WTC11 (cell line): ENCODE measurements around the gene CROCC. TPM values are rescaled to one million over a fixed set of nuclear protein-coding genes. Genes with fewer than 3 reads are reported as not detected.

Experiments
- E2F1 ChIP-seq: sonication (generic); formaldehyde crosslinking; IDR thresholded peaks from 2 replicates; pipeline ENCODE4 v1.8.0; 2022; ENCODE audit warnings: mild to moderate bottlenecking, missing genetic modification reagents
- EMX1 ChIP-seq: fragments of 250-450 bp; sonication (Bioruptor Pico); IDR thresholded peaks from 2 replicates; pipeline ENCODE4 v1.8.0; 2021; ENCODE audit warnings: mild to moderate bottlenecking
- ETV6 ChIP-seq: sonication (generic); formaldehyde crosslinking; IDR thresholded peaks from 2 replicates; pipeline ENCODE4 v1.8.1; 2022; ENCODE audit warnings: mild to moderate bottlenecking, missing genetic modification reagents
- FOXK1 ChIP-seq: sonication (generic); formaldehyde crosslinking; IDR thresholded peaks from 2 replicates; pipeline ENCODE4 v1.8.0; 2022; ENCODE audit warnings: mild to moderate bottlenecking, moderate library complexity, missing genetic modification reagents
- OVOL2 ChIP-seq: fragments of 250-450 bp; sonication (Bioruptor Pico); IDR thresholded peaks from 2 replicates; pipeline ENCODE4 v1.9.0; 2021; ENCODE audit warnings: mild to moderate bottlenecking, borderline replicate concordance
- PRDM15 ChIP-seq: sonication (generic); formaldehyde crosslinking; IDR thresholded peaks from 2 replicates; pipeline ENCODE4 v1.8.0; 2022; ENCODE audit warnings: missing genetic modification reagents
- TEAD1 ChIP-seq: sonication (generic); formaldehyde crosslinking; IDR thresholded peaks from 2 replicates; pipeline ENCODE4 v1.8.0; 2022; ENCODE audit warnings: mild to moderate bottlenecking, missing genetic modification reagents
- TEAD4 ChIP-seq: sonication (generic); formaldehyde crosslinking; IDR thresholded peaks from 2 replicates; pipeline ENCODE4 v1.8.0; 2022; ENCODE audit warnings: mild to moderate bottlenecking, missing genetic modification reagents
- ZNF263 ChIP-seq: sonication (generic); formaldehyde crosslinking; IDR thresholded peaks from 2 replicates; pipeline ENCODE4 v1.8.1; 2022; ENCODE audit warnings: low read depth, mild to moderate bottlenecking, moderate library complexity, missing genetic modification reagents
- ZNF396 ChIP-seq: fragments of 250-450 bp; sonication (Bioruptor Pico); IDR thresholded peaks from 2 replicates; pipeline ENCODE4 v1.8.0; 2021; ENCODE audit warnings: mild to moderate bottlenecking, moderate library complexity, borderline replicate concordance
- ZNF423 ChIP-seq: fragments of 250-450 bp; sonication (Bioruptor Pico); IDR thresholded peaks from 2 replicates; pipeline ENCODE4 v2.1.2; 2022; ENCODE audit warnings: mild to moderate bottlenecking, moderate library complexity
- ZNF512 ChIP-seq: sonication (generic); formaldehyde crosslinking; IDR thresholded peaks from 2 replicates; pipeline ENCODE4 v1.8.1; 2022; ENCODE audit warnings: missing genetic modification reagents, borderline replicate concordance
- total RNA-seq: library from RNA; stranded (reverse); gene quantifications from 3 replicates; pipeline ENCODE4 v1.2.3, GENCODE V29; 2021
- TF ChIP-seq, protein P1 (sequence below): fragments of 200-600 bp; IDR thresholded peaks from 2 replicates; pipeline ENCODE4 v1.8.0; 2022; ENCODE audit warnings: antibody characterized with exemption
- TF ChIP-seq, protein P2 (sequence below): sonication (generic); formaldehyde crosslinking; IDR thresholded peaks from 2 replicates; pipeline ENCODE4 v1.8.1; 2023; ENCODE audit warnings: mild to moderate bottlenecking, missing genetic modification reagents, moderate library complexity
- TF ChIP-seq, protein P3 (sequence below): sonication (generic); formaldehyde crosslinking; IDR thresholded peaks from 2 replicates; pipeline ENCODE4 v1.8.0; 2023; ENCODE audit warnings: missing genetic modification reagents

CROCC gene
- total RNA-seq, 1 experiment from 2014 or later: 75.6 TPM

DNA sequence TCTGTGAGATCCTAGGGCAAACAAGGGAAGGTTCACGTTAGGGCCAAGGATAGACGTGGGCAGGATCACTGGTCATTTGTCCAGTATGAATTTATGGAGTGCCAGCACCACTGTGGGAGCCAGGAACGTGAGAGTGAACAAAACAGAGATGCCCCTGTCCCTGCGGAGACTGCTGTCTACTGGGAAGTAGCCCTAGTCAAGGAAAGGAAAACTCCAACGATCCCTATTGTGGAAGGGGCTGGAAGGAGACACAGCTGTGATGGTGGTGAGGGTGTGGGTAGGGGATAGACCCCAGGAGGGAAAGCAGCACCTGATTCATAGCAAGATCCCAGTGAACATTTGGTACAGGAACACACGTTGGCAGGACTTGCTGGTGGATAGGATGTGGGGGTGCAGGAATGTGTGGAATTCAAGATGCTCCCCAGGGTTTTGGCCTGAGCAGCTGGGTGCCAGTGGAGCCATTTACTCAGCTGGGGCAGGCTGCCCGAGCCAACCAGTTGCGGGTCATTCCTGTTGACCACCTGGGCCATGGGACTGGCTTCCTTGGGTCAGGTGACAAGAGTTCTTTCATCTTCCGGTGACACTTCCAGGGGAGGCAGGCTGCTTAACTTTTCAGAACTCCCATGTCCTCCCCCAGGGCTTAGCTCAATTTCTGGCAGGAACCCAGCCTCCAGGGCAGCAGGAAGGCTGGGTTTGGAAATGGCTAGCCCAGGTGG lies 91.2 kb downstream of the CROCC start (continued):
- TF ChIP-seq TEAD4: peak; percentile 59; the same call in 1 of the 2 replicates
- no peak for TF ChIP-seq E2F1 (CRISPR knock-in tag)
- TF ChIP-seq ZNF396 (CRISPR knock-in tag): no peak
- no peak for TF ChIP-seq EMX1 (CRISPR knock-in tag)
- TF ChIP-seq ETV6 (CRISPR knock-in tag): no peak
- TF ChIP-seq ZNF263: no peak
- TF ChIP-seq OVOL2 (CRISPR knock-in tag): no peak
- 0 out of 2 replicates have a peak, but pooled peaks have one; percentile 9 for TF ChIP-seq PRDM15 (CRISPR knock-in tag)
- TF ChIP-seq TEAD1 (CRISPR knock-in tag): peak; percentile 69; the same call in 1 of the 2 replicates
- TF ChIP-seq, protein P1, sequence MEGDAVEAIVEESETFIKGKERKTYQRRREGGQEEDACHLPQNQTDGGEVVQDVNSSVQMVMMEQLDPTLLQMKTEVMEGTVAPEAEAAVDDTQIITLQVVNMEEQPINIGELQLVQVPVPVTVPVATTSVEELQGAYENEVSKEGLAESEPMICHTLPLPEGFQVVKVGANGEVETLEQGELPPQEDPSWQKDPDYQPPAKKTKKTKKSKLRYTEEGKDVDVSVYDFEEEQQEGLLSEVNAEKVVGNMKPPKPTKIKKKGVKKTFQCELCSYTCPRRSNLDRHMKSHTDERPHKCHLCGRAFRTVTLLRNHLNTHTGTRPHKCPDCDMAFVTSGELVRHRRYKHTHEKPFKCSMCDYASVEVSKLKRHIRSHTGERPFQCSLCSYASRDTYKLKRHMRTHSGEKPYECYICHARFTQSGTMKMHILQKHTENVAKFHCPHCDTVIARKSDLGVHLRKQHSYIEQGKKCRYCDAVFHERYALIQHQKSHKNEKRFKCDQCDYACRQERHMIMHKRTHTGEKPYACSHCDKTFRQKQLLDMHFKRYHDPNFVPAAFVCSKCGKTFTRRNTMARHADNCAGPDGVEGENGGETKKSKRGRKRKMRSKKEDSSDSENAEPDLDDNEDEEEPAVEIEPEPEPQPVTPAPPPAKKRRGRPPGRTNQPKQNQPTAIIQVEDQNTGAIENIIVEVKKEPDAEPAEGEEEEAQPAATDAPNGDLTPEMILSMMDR: no peak
- TF ChIP-seq ZNF423 (CRISPR knock-in tag): peak; percentile 52; the same call in 1 of the 2 replicates
- TF ChIP-seq FOXK1 (CRISPR knock-in tag): no peak
- TF ChIP-seq, protein P2, sequence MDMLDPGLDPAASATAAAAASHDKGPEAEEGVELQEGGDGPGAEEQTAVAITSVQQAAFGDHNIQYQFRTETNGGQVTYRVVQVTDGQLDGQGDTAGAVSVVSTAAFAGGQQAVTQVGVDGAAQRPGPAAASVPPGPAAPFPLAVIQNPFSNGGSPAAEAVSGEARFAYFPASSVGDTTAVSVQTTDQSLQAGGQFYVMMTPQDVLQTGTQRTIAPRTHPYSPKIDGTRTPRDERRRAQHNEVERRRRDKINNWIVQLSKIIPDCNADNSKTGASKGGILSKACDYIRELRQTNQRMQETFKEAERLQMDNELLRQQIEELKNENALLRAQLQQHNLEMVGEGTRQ (CRISPR knock-in tag): peak; percentile 61
- TF ChIP-seq ZNF512 (CRISPR knock-in tag): no peak
- TF ChIP-seq, protein P3, sequence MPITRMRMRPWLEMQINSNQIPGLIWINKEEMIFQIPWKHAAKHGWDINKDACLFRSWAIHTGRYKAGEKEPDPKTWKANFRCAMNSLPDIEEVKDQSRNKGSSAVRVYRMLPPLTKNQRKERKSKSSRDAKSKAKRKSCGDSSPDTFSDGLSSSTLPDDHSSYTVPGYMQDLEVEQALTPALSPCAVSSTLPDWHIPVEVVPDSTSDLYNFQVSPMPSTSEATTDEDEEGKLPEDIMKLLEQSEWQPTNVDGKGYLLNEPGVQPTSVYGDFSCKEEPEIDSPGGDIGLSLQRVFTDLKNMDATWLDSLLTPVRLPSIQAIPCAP: no peak
